H1 (cell line): ENCODE measurements around the gene MED16. TPM values are rescaled to one million over a fixed set of nuclear protein-coding genes. Genes with fewer than 3 reads are reported as not detected.

Experiments
- CTCF ChIA-PET: fragments of 300-600 bp; sonication (Branson Sonifier 250); formaldehyde crosslinking; loops from one replicate; lab custom pipeline; 2021; ENCODE audit not compliant: partially characterized antibody; lab: Charles Lee
- POLR2A ChIA-PET: fragments of 300-600 bp; sonication (Branson Sonifier 250); formaldehyde crosslinking; loops from one replicate; lab custom pipeline; 2021; ENCODE audit warnings: inconsistent platforms; ENCODE audit not compliant: partially characterized antibody; lab: Charles Lee
- DNase-seq, 2 experiments: peaks; one replicate each; pipeline versions ENCODE4 v3.0.0 to v3.0.0-alpha.2; 2010 to 2022; ENCODE audit warnings: low spot score in 2 of 2, low read depth in 1 of 2, mixed read lengths in 1 of 2
- FAIRE-seq: peaks from 2 replicates; lab custom pipeline; 2011; peaks lifted over from hg19 to GRCh38; lab: Jason Lieb, UNC
- H2AFZ ChIP-seq: 2 replicates; pipeline ENCODE4 v1.8.1; 2012; ENCODE audit warnings: low read length, inconsistent platforms
- H2AK5ac ChIP-seq: 2 replicates; pipeline ENCODE4 v1.6.1; 2013; ENCODE audit warnings: low read depth, low read length
- H2BK120ac ChIP-seq: replicated peaks from 2 replicates; pipeline ENCODE3; 2013; ENCODE audit warnings: low read depth, low read length, inconsistent platforms
- H2BK12ac ChIP-seq: 2 replicates; pipeline ENCODE4 v1.6.1; 2013; ENCODE audit warnings: low read depth, low read length
- H2BK15ac ChIP-seq: 2 replicates; pipeline ENCODE4 v1.6.1; 2013; ENCODE audit warnings: low read length
- H2BK20ac ChIP-seq: 2 replicates; pipeline ENCODE4 v1.6.1; 2013; ENCODE audit warnings: low read length
- H2BK5ac ChIP-seq: 2 replicates; pipeline ENCODE4 v1.6.1; 2013; ENCODE audit warnings: low read depth, low read length
- H3K14ac ChIP-seq: 2 replicates; pipeline ENCODE4 v1.6.1; 2013; ENCODE audit warnings: inconsistent platforms; ENCODE audit not compliant: insufficient read length
- H3K18ac ChIP-seq: 2 replicates; pipeline ENCODE4 v1.6.1; 2013; ENCODE audit warnings: low read length; ENCODE audit errors: extremely low read depth
- H3K23ac ChIP-seq: 2 replicates; pipeline ENCODE4 v1.6.1; 2013; ENCODE audit warnings: inconsistent platforms; ENCODE audit not compliant: insufficient read length
- H3K23me2 ChIP-seq: 2 replicates; pipeline ENCODE4 v1.6.1; 2013; ENCODE audit warnings: low read depth, low read length
- H3K27ac ChIP-seq: 2 replicates; pipeline ENCODE4 v1.6.1; 2011; ENCODE audit warnings: low read depth, low read length, inconsistent platforms
- H3K27me3 ChIP-seq, 4 experiments: replicated peaks in 1 of 4; 1 replicate in 1 of 4; 2 replicates in 3 of 4; pipeline versions ENCODE4 v1.6.1 to v1.8.1; 2011 to 2013; ENCODE audit warnings: low read length in 3 of 4, mild to moderate bottlenecking in 3 of 4, inconsistent platforms in 2 of 4, mixed read lengths in 2 of 4, moderate library complexity in 1 of 4; ENCODE audit not compliant: control insufficient read depth in 3 of 4, insufficient read depth in 3 of 4; ENCODE audit errors: extremely low read depth in 1 of 4
- H3K36me3 ChIP-seq, 4 experiments: 2 replicates each; pipeline versions ENCODE4 v1.6.1 to v1.8.1; 2011 to 2013; ENCODE audit warnings: mild to moderate bottlenecking in 4 of 4, low read length in 3 of 4, moderate library complexity in 2 of 4, control low read depth in 1 of 4, inconsistent platforms in 1 of 4; ENCODE audit not compliant: insufficient read depth in 4 of 4, control insufficient read depth in 2 of 4
- H3K4ac ChIP-seq: replicated peaks from 2 replicates; pipeline ENCODE3; 2013; ENCODE audit warnings: low read length, low read depth, mixed read lengths, inconsistent platforms; ENCODE audit not compliant: insufficient read length
- H3K4me1 ChIP-seq, 4 experiments: replicated peaks in 1 of 4; 1 replicate in 1 of 4; 2 replicates in 3 of 4; pipeline versions ENCODE4 v1.6.1 to v1.8.1; 2011 to 2013; ENCODE audit warnings: low read length in 3 of 4, inconsistent platforms in 2 of 4, mixed read lengths in 1 of 4; ENCODE audit not compliant: insufficient read depth in 4 of 4, control insufficient read depth in 3 of 4
- H3K4me2 ChIP-seq, 2 experiments: 2 replicates each; pipeline versions ENCODE4 v1.6.1 to v1.8.1; 2011 to 2013; ENCODE audit warnings: low read depth in 2 of 2, low read length in 2 of 2, control low read depth in 1 of 2, inconsistent platforms in 1 of 2, mild to moderate bottlenecking in 1 of 2; ENCODE audit not compliant: insufficient read depth in 1 of 2
- H3K4me3 ChIP-seq, 4 experiments: fragments of 200-600, 300-600 bp in 1 of 4; sonication (generic), shearing (Covaris generic), sonication (Bioruptor Twin) in 1 of 4; 2 replicates each; pipeline versions ENCODE4 v1.5.1 to v1.8.1; 2011 to 2016; ENCODE audit warnings: low read length in 4 of 4, low read depth in 3 of 4, control low read depth in 2 of 4, inconsistent platforms in 2 of 4, mild to moderate bottlenecking in 2 of 4, mixed read lengths in 1 of 4, moderate library complexity in 1 of 4; ENCODE audit not compliant: insufficient read depth in 2 of 4; ENCODE audit errors: extremely low read depth in 1 of 4
- H3K56ac ChIP-seq: replicated peaks from 2 replicates; pipeline ENCODE3; 2013; ENCODE audit warnings: low read depth, mild to moderate bottlenecking, mixed read lengths, low read length, inconsistent platforms; ENCODE audit not compliant: insufficient read length
- H3K79me1 ChIP-seq: 2 replicates; pipeline ENCODE4 v1.6.1; 2013; ENCODE audit warnings: low read depth, low read length, control low read depth
- H3K79me2 ChIP-seq, 2 experiments: 2 replicates each; pipeline versions ENCODE4 v1.6.1 to v1.8.1; 2012 to 2013; ENCODE audit warnings: low read length in 2 of 2, mild to moderate bottlenecking in 2 of 2, inconsistent platforms in 1 of 2; ENCODE audit not compliant: insufficient read depth in 2 of 2, control insufficient read depth in 1 of 2
- H3K9ac ChIP-seq, 4 experiments: replicated peaks in 1 of 4; 1 replicate in 1 of 4; 2 replicates in 3 of 4; pipeline versions ENCODE4 v1.6.1 to v1.8.1; 2011 to 2013; ENCODE audit warnings: low read depth in 3 of 4, low read length in 3 of 4, control low read depth in 2 of 4, mild to moderate bottlenecking in 2 of 4, moderate library complexity in 2 of 4, inconsistent platforms in 1 of 4; ENCODE audit errors: extremely low read depth in 1 of 4
- H3K9me3 ChIP-seq, 2 experiments: 2 replicates each; pipeline versions ENCODE4 v1.6.1 to v1.8.1; 2012 to 2013; ENCODE audit warnings: mild to moderate bottlenecking in 2 of 2, moderate library complexity in 2 of 2, control low read depth in 1 of 2, inconsistent platforms in 1 of 2, low read depth in 1 of 2, low read length in 1 of 2, mixed read lengths in 1 of 2; ENCODE audit not compliant: insufficient read depth in 2 of 2
- H4K20me1 ChIP-seq, 2 experiments: replicated peaks in 1 of 2; 2 replicates each; pipeline versions ENCODE3 to v1.8.1; 2011 to 2013; ENCODE audit warnings: inconsistent platforms in 2 of 2, low read length in 2 of 2, mild to moderate bottlenecking in 1 of 2; ENCODE audit not compliant: insufficient read depth in 2 of 2, control insufficient read depth in 1 of 2
- H4K5ac ChIP-seq: 2 replicates; pipeline ENCODE4 v1.6.1; 2013; ENCODE audit warnings: low read length, low read depth, mixed read lengths, inconsistent platforms; ENCODE audit not compliant: insufficient read length
- H4K8ac ChIP-seq: 2 replicates; pipeline ENCODE4 v1.8.0; 2013; ENCODE audit warnings: mild to moderate bottlenecking, moderate library complexity, low read length, inconsistent platforms; ENCODE audit not compliant: insufficient read depth; ENCODE audit errors: extremely low read depth
- H4K91ac ChIP-seq: replicated peaks from 2 replicates; pipeline ENCODE3; 2013; ENCODE audit warnings: low read length, mixed read lengths, inconsistent platforms; ENCODE audit not compliant: insufficient read length
- CEBPB ChIP-seq: IDR thresholded peaks from 2 replicates; pipeline ENCODE4 v1.6.1; 2012; ENCODE audit warnings: low read depth, low read length
- CTBP2 ChIP-seq: IDR thresholded peaks from 2 replicates; pipeline ENCODE4 v1.7.0; 2011; ENCODE audit warnings: borderline replicate concordance, mild to moderate bottlenecking, moderate library complexity, mixed read lengths, low read length; ENCODE audit not compliant: insufficient read depth, insufficient read length
- EP300 ChIP-seq, 2 experiments: IDR thresholded peaks; 1 replicate in 1 of 2; 2 replicates in 1 of 2; pipeline ENCODE4 v1.6.1; 2011 to 2012; ENCODE audit warnings: low read depth in 2 of 2, low read length in 2 of 2, mild to moderate bottlenecking in 2 of 2, borderline replicate concordance in 1 of 2, inconsistent platforms in 1 of 2, moderate library complexity in 1 of 2
- HDAC2 ChIP-seq, 2 experiments: fragments of 300-600 bp in 1 of 2; sonication (generic) in 1 of 2; IDR thresholded peaks; 2 replicates each; pipeline ENCODE4 v1.6.1; 2011 to 2012; ENCODE audit warnings: low read depth in 2 of 2, low read length in 2 of 2, mild to moderate bottlenecking in 2 of 2, moderate library complexity in 2 of 2, borderline replicate concordance in 1 of 2, inconsistent platforms in 1 of 2
- KDM5A ChIP-seq: fragments of 200-600 bp; IDR thresholded peaks from 2 replicates; pipeline ENCODE4 v1.7.1; 2012; ENCODE audit warnings: mild to moderate bottlenecking, low read length, inconsistent platforms, mixed read lengths
- POU5F1 ChIP-seq: IDR thresholded peaks from 2 replicates; pipeline ENCODE4 v1.6.1; 2011; ENCODE audit warnings: low read depth, mild to moderate bottlenecking, low read length, moderate library complexity
- SAP30 ChIP-seq: fragments of 300-600 bp; sonication (generic); IDR thresholded peaks from 2 replicates; pipeline ENCODE4 v1.7.1; 2012; ENCODE audit warnings: low read length, moderate library complexity, mild to moderate bottlenecking, inconsistent platforms; ENCODE audit not compliant: insufficient read depth, insufficient replicate concordance
- WGBS, 2 experiments: shearing (Covaris generic) in 1 of 2; methylation state at CpG; one replicate each; pipeline versions ENCODE4 v1.1.6 to v1.1.7; 2013 to 2015; ENCODE audit warnings: low lambda C conversion rate in 2 of 2, mixed read lengths in 2 of 2, inconsistent platforms in 1 of 2, low coverage in 1 of 2, missing lambda C conversion rate in 1 of 2; ENCODE audit not compliant: insufficient replicate concordance in 2 of 2, insufficient coverage in 1 of 2, insufficient read length in 1 of 2; ENCODE audit errors: extremely low coverage in 1 of 2, missing lambda C conversion rate in 1 of 2; 5-methylcytosine and 5-hydroxymethylcytosine counted together
- polyA plus RNA-seq, 7 experiments: library from polyadenylated mRNA; depleted of rRNA in 3 of 7; stranded (reverse) in 5 of 7; unstranded in 2 of 7; fragments of >200 nt in 5 of 7; fragments of 200-250 nt in 2 of 7; gene quantifications; 1 replicate in 5 of 7; 2 replicates in 1 of 7; 4 replicates in 1 of 7; pipeline versions ENCODE4 v1.2.1 to v1.2.3, GENCODE V29; 2011 to 2013; ENCODE audit warnings: missing spikeins in 2 of 7, mixed read lengths in 2 of 7
- total RNA-seq: library from RNA; stranded (reverse); fragmentation: NEBNext Ultra II Directional; extraction: Animal tissue kit (Norgen Biotek cat#: 25700); gene quantifications from 2 replicates; pipeline ENCODE4 v1.2.1, GENCODE V29; 2021
- TF ChIP-seq, protein P1 (sequence below), 3 experiments: IDR thresholded peaks; 1 replicate in 2 of 3; 2 replicates in 1 of 3; pipeline versions ENCODE4 v1.5.1 to v1.6.1; 2011; ENCODE audit warnings: low read length in 3 of 3, mild to moderate bottlenecking in 3 of 3, inconsistent platforms in 2 of 3, low read depth in 1 of 3, moderate library complexity in 1 of 3; ENCODE audit not compliant: insufficient read depth in 1 of 3; ENCODE audit errors: control extremely low read depth in 1 of 3

Gene MED16
- total and polyA plus RNA-seq, 2 of the 8 experiments (the other 6 are each of a cell fraction or from before 2014, with no cell fraction given) = 51.0 to 67.2 TPM

DNA sequence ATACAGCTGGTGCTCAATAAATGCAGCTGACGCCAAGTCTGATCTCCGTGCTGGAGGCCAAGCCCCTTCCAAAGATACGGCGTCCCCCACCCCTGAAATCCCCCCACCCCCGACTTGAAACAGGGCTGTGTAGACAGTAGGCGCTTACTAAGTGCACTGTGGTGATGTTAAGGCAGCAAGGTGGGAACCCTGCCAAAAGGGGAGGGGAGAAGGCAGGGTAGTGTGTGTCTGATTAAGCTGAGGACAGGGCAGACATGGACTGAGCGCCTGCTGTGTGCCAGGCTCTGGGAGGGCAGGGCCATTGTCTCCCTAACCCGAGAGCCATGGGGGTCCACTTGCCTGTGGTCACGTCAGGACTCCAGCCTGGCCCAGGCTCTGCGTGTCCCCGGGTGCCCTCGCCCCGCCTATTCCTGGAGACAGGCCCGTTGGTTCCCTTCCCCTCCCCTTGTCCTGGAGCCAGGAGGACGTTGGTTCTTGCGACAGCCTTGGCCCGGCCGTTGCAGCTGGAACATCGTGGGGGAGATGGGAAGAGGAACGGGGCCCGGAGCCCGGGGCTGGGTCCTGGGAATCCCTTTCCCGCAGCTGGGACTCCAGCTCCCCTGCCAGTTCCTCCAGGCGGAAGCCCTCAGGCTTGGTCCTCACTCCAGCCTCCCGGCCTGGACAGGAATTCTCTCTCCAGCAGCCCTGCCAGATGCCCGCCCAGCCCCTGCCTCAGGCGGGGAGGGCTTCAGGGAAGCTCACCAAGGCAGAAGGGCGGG, 42.6 kb downstream of the MED16 start:
- Histone ChIP-seq H2AK5ac (no peak overlapping the region), H3K56ac (no peak overlapping the region), H3K4me2 (no peak overlapping the region), H2BK15ac (0 out of 2 replicates have a peak overlapping the region, but pooled peaks have one; percentile 46), H3K4ac (no peak overlapping the region), H3K9me3 (no peaks in the 10 kb centered on the region), H3K9ac (no peak overlapping the region), H3K27ac (no peak overlapping the region), H2BK120ac (no peak overlapping the region), H3K18ac (no peak overlapping the region), H2BK5ac (0 out of 2 replicates have a peak overlapping the region, but pooled peaks have one; percentile 18), H4K91ac (no peak overlapping the region), H3K14ac (no peak overlapping the region), H2BK20ac (no peak overlapping the region), H2AFZ (no peak overlapping the region), H3K4me3 (no peak overlapping the region), H3K36me3 (no peaks in the 10 kb centered on the region), H3K23me2 (no peaks in the 10 kb centered on the region), H3K23ac (no peak overlapping the region), H3K4me1 (no peaks in the 10 kb centered on the region), H3K79me2 (no peaks in the 10 kb centered on the region), H4K20me1 (no peaks in the 10 kb centered on the region), H3K79me1 (no peaks in the 10 kb centered on the region), H2BK12ac (no peak overlapping the region), H4K8ac (peak overlapping the region; percentile 45; the same call in 1 of the 2 replicates), H4K5ac (no peak overlapping the region), H3K27me3 (0 out of 7 replicates have a peak, but pooled peaks cover 0 to 2% (median 0%) of the 10 kb centered on the region in 4 experiments)
- DNase-seq (no peak), FAIRE-seq (no peak)
- 74% methylated on average over 21 of the region's 28 CpGs; no CpG with 5 or more reads in 1 of the 2 experiments for WGBS, 2 experiments
- ChIA-PET CTCF (interaction anchor here (0.7 to 1.9 kb wide), 6 partner anchors 8 to 113 kb away, joined by 3 to 8 read pairs (median 4); no protein-coding TSS in a partner anchor), POLR2A (interaction anchor here (0.6 to 2.9 kb wide), 8 partner anchors 7 to 54 kb away, joined by 3 to 9 read pairs (median 3); partner anchors contain the start of gene PTBP1)
- TF ChIP-seq CTBP2 (no peak), POU5F1 (no peak), HDAC2 (IDR thresholded peaks at IDR 0.05; ENCODE audit: borderline replicate concordance in 1 of 2, low read depth in 2 of 2, low read length in 2 of 2) (no peak), CEBPB (no peak), SAP30 (no peak), EP300 (IDR thresholded peaks at IDR 0.05; ENCODE audit: borderline replicate concordance in 1 of 2, low read depth in 2 of 2, low read length in 2 of 2) (no peak), KDM5A (no peak)
- TF ChIP-seq, protein P1, sequence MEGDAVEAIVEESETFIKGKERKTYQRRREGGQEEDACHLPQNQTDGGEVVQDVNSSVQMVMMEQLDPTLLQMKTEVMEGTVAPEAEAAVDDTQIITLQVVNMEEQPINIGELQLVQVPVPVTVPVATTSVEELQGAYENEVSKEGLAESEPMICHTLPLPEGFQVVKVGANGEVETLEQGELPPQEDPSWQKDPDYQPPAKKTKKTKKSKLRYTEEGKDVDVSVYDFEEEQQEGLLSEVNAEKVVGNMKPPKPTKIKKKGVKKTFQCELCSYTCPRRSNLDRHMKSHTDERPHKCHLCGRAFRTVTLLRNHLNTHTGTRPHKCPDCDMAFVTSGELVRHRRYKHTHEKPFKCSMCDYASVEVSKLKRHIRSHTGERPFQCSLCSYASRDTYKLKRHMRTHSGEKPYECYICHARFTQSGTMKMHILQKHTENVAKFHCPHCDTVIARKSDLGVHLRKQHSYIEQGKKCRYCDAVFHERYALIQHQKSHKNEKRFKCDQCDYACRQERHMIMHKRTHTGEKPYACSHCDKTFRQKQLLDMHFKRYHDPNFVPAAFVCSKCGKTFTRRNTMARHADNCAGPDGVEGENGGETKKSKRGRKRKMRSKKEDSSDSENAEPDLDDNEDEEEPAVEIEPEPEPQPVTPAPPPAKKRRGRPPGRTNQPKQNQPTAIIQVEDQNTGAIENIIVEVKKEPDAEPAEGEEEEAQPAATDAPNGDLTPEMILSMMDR (IDR thresholded peaks at IDR 0.05; ENCODE audit: control extremely low read depth in 1 of 3, insufficient read depth in 1 of 3, low read depth in 1 of 3, low read length in 3 of 3) = no peak
